Right lobe of liver (tissue), 4 donors: ENCODE measurements around the gene CPSF2.
"Not testable (repeated sequence)": the region's sequence is repeated elsewhere in the genome, so short reads cannot be mapped to it uniquely, and the experiment has no call there.

Experiments used
- POLR2A ChIP-seq: fragments of 450-650 bp; IDR thresholded peaks from one replicate; pipeline ENCODE4 v1.6.1; 2017; ENCODE audit warnings: antibody characterized with exemption, mild to moderate bottlenecking
- TF ChIP-seq, protein P1 (sequence below), 4 donors: fragments of 200-600 bp in 3 of 4; fragments of 450-650 bp in 1 of 4; IDR thresholded peaks; one replicate each; pipeline versions ENCODE4 v1.5.1 to v1.8.0; 2016 to 2022; ENCODE audit warnings: antibody characterized with exemption in 4 of 4, mild to moderate bottlenecking in 2 of 4
- donor health status: DM: no; HTN: no; CAD: no.
- donor health status: DM: no; HTN: no; CAD: no.
- donor health status: DM: no; HTN: yes; CAD: no.

GRCh38 chr14:92179178-92179577 lies 57.4 kb downstream of the CPSF2 start:
- TF ChIP-seq, protein P1, sequence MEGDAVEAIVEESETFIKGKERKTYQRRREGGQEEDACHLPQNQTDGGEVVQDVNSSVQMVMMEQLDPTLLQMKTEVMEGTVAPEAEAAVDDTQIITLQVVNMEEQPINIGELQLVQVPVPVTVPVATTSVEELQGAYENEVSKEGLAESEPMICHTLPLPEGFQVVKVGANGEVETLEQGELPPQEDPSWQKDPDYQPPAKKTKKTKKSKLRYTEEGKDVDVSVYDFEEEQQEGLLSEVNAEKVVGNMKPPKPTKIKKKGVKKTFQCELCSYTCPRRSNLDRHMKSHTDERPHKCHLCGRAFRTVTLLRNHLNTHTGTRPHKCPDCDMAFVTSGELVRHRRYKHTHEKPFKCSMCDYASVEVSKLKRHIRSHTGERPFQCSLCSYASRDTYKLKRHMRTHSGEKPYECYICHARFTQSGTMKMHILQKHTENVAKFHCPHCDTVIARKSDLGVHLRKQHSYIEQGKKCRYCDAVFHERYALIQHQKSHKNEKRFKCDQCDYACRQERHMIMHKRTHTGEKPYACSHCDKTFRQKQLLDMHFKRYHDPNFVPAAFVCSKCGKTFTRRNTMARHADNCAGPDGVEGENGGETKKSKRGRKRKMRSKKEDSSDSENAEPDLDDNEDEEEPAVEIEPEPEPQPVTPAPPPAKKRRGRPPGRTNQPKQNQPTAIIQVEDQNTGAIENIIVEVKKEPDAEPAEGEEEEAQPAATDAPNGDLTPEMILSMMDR (IDR thresholded peaks at IDR 0.05): not testable (repeated sequence)
- not testable (repeated sequence) for TF ChIP-seq POLR2A
